ENCODE measurements around the gene LIPT2. TPM values are rescaled to one million over a fixed set of nuclear protein-coding genes. Genes with fewer than 3 reads are reported as not detected.

The LIPT2 gene
- total RNA-seq, 6 experiments from 2014 or later, result 0.63 to 2.0 (median 1.3) TPM

- TF ChIP-seq CTCF (IDR thresholded peaks at IDR 0.05), result no peak
- H3K4me3 Mint-ChIP-seq, result peak overlapping the region; percentile 79
- H3K36me3 Mint-ChIP-seq (ENCODE audit: low read depth), result no peaks in the 10 kb centered on the region
- peaks cover 18% of the 10 kb centered on the region for H3K4me1 Mint-ChIP-seq (ENCODE audit: low read depth)
- peak overlapping the region; percentile 29; the same call in 1 of the 2 replicates for H3K27ac Mint-ChIP-seq
- peak; percentile 46 for DNase-seq
- no peaks in the 10 kb centered on the region for H3K9me3 Mint-ChIP-seq
- peaks cover 1% of the 10 kb centered on the region; the same call in 1 of the 2 replicates for H3K27me3 Mint-ChIP-seq (ENCODE audit: insufficient read depth)
Measured at GRCh38 chr11:74493791-74494630, 487 bp upstream of the LIPT2 start.

DNA sequence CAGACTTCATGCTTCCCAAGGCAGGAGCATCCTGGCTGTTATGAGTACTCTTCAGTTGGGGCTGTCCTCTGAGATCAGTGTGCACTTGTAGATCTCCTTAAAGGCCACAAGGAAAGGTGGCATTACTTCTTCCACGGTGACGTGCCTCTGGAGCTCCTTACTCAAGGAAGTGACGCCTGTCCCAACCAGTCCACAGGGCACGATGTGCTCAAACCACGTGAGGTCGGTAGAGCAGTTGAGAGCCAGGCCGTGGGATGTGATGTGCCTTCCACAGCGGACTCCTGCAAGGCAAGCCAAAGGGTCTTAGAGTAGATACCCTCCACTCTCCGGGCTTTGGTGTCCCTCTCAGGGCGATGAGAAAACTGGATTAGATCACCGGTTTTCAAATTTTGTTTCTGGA lies 1.4 kb downstream of the LIPT2 start:
- Mint-ChIP-seq H3K27me3 (ENCODE audit: insufficient read depth) (peaks cover 1% of the 10 kb centered on the region; the same call in 1 of the 2 replicates), H3K9me3 (no peaks in the 10 kb centered on the region), H3K4me1 (ENCODE audit: low read depth) (peaks cover 18% of the 10 kb centered on the region), H3K36me3 (ENCODE audit: low read depth) (no peaks in the 10 kb centered on the region), H3K4me3 (peak overlapping the region; percentile 87), H3K27ac (peak overlapping the region; percentile 75)
- TF ChIP-seq CTCF (IDR thresholded peaks at IDR 0.05), result no peak
- no peak for DNase-seq

- H3K4me3 Mint-ChIP-seq, result no peak overlapping the region
- DNase-seq, result no peak
Measured at GRCh38 chr11:74490941-74491340, 2.6 kb downstream of the LIPT2 start.

GRCh38 chr11:74487875-74488274 lies 5.6 kb downstream of the LIPT2 start:
- DNase-seq, result no peak
- Mint-ChIP-seq H3K36me3 (ENCODE audit: low read depth) (no peaks in the 10 kb centered on the region), H3K27me3 (ENCODE audit: insufficient read depth) (peaks cover 7% of the 10 kb centered on the region), H3K4me3 (no peak overlapping the region), H3K9me3 (no peaks in the 10 kb centered on the region), H3K27ac (no peak overlapping the region), H3K4me1 (ENCODE audit: low read depth) (peaks cover 8% of the 10 kb centered on the region)
- peak; percentile 51 for TF ChIP-seq CTCF (IDR thresholded peaks at IDR 0.05)

More at GRCh38 chr11:74490941-74491340, 2.6 kb downstream of the LIPT2 start:
- TF ChIP-seq CTCF (IDR thresholded peaks at IDR 0.05), result no peak
- Mint-ChIP-seq H3K9me3 (no peaks in the 10 kb centered on the region), H3K27me3 (ENCODE audit: insufficient read depth) (peaks cover 1% of the 10 kb centered on the region; the same call in 1 of the 2 replicates), H3K4me1 (ENCODE audit: low read depth) (peaks cover 18% of the 10 kb centered on the region), H3K36me3 (ENCODE audit: low read depth) (no peaks in the 10 kb centered on the region), H3K27ac (no peak overlapping the region)

DNA sequence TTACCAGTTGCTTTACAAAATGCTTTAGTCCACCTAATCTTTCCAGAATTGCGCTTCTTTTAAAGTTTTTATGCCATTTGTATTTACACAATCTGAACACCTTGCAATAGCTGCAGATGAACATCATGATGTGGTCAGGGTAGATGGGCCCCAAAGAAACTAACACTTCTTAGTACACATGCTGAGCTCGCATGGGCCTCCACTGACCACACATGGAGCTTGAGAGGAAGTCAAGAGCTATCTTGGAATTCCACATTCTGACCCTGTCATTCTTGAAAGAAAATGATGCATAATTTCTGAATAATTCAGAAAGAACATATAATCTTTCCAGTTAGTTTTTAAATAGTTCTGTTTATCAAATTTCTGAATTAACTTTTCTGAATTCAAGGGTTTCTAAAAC lies 7.7 kb downstream of the LIPT2 start:
- H3K9me3 Mint-ChIP-seq, result no peaks in the 10 kb centered on the region
- H3K4me1 Mint-ChIP-seq (ENCODE audit: low read depth), result no peaks in the 10 kb centered on the region
- H3K27ac Mint-ChIP-seq, result no peak overlapping the region
- no peak for DNase-seq
- no peaks in the 10 kb centered on the region for H3K36me3 Mint-ChIP-seq (ENCODE audit: low read depth)
- TF ChIP-seq CTCF (IDR thresholded peaks at IDR 0.05), result no peak
- H3K27me3 Mint-ChIP-seq (ENCODE audit: insufficient read depth), result peaks cover 10% of the 10 kb centered on the region
- no peak overlapping the region for H3K4me3 Mint-ChIP-seq
